Vagina (tissue), 2 donors: ENCODE data around the gene NCAM2. TPM values are rescaled to one million over a fixed set of nuclear protein-coding genes. Genes with fewer than 3 reads are reported as not detected.

Experiments
- DNase-seq, 2 donors: peaks; one replicate each; pipeline ENCODE4 v3.0.0-alpha.2; 2017; ENCODE audit errors: extremely low spot score in 2 of 2
- H3K27ac ChIP-seq: fragments of 200-600 bp; sonication (generic); one replicate; pipeline ENCODE4 v1.5.1; 2019
- H3K27me3 ChIP-seq: fragments of 200-600 bp; sonication (generic); one replicate; pipeline ENCODE4 v1.5.1; 2019
- H3K36me3 ChIP-seq, 2 donors: fragments of 200-600 bp; sonication (generic); one replicate each; pipeline ENCODE4 v1.5.1; 2017 to 2019
- H3K4me1 ChIP-seq: fragments of 200-600 bp; sonication (generic); one replicate; pipeline ENCODE4 v1.5.1; 2019
- H3K4me3 ChIP-seq, 2 donors: fragments of 200-600 bp; sonication (generic); 1 replicate in 1 of 2; 2 replicates in 1 of 2; pipeline ENCODE4 v1.5.1; 2016 to 2019
- H3K9me3 ChIP-seq: fragments of 200-600 bp; sonication (generic); one replicate; pipeline ENCODE4 v1.5.1; 2019
- POLR2A ChIP-seq, 2 donors: fragments of 450-650 bp; IDR thresholded peaks; one replicate each; pipeline ENCODE4 v1.6.1; 2017; ENCODE audit warnings: antibody characterized with exemption in 2 of 2, mild to moderate bottlenecking in 2 of 2, moderate library complexity in 2 of 2
- POLR2AphosphoS5 ChIP-seq, 2 donors: sonication (generic); formaldehyde crosslinking; IDR thresholded peaks; one replicate each; pipeline ENCODE4 v1.9.0; 2017; ENCODE audit warnings: antibody characterized with exemption in 2 of 2, mild to moderate bottlenecking in 2 of 2, low read depth in 1 of 2; ENCODE audit not compliant: insufficient read depth in 1 of 2
- intact Hi-C: fragments of 100-400 bp; cut with DNase I; formaldehyde crosslinking; loops from one replicate; pipeline ENCODE4 v1.15.1; 2023
- total RNA-seq: library from RNA; depleted of rRNA; stranded (reverse); fragments of >200 nt; gene quantifications from one replicate; pipeline ENCODE4 v1.2.3, GENCODE V29; 2016
- TF ChIP-seq, protein P1 (sequence below), 3 experiments: fragments of 450-650 bp in 2 of 3; fragments of 200-600 bp in 1 of 3; sonication (generic) in 1 of 3; IDR thresholded peaks; one replicate each; pipeline ENCODE4 v1.5.1; 2017 to 2019; ENCODE audit warnings: antibody characterized with exemption in 3 of 3, mild to moderate bottlenecking in 2 of 3, moderate library complexity in 2 of 3

The NCAM2 gene
- total RNA-seq, 1 donor from 2014 or later = 4.7 TPM

DNA sequence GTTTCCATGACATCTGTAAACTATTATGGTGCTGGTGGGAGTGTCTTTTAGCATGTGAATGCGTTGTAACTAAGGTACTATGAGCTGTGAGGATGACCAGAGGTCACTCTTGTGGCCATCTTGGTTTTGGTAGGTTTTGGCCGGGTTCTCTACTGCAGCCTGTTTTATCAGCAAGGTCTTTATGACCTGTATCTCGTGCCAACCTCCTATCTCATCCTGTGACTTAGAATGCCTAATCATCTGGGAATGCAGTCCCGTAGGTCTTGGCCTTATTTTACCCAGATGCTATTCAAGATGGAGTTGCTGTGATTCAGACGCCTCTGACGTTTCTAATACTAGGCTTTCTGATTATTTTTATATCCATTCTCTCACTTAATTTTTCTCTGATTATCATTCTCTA is 9.4 kb downstream of the NCAM2 start:
- Histone ChIP-seq H3K4me1 (no peaks in the 10 kb centered on the region), H3K27me3 (no peaks in the 10 kb centered on the region), H3K4me3 (no peak overlapping the region), H3K27ac (no peak overlapping the region), H3K9me3 (no peaks in the 10 kb centered on the region), H3K36me3 (no peaks in the 10 kb centered on the region)
- DNase-seq = no peak
- TF ChIP-seq, protein P1, sequence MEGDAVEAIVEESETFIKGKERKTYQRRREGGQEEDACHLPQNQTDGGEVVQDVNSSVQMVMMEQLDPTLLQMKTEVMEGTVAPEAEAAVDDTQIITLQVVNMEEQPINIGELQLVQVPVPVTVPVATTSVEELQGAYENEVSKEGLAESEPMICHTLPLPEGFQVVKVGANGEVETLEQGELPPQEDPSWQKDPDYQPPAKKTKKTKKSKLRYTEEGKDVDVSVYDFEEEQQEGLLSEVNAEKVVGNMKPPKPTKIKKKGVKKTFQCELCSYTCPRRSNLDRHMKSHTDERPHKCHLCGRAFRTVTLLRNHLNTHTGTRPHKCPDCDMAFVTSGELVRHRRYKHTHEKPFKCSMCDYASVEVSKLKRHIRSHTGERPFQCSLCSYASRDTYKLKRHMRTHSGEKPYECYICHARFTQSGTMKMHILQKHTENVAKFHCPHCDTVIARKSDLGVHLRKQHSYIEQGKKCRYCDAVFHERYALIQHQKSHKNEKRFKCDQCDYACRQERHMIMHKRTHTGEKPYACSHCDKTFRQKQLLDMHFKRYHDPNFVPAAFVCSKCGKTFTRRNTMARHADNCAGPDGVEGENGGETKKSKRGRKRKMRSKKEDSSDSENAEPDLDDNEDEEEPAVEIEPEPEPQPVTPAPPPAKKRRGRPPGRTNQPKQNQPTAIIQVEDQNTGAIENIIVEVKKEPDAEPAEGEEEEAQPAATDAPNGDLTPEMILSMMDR (IDR thresholded peaks at IDR 0.05) = no peak
- no peak for TF ChIP-seq POLR2A (IDR thresholded peaks at IDR 0.05)
- TF ChIP-seq POLR2AphosphoS5 (IDR thresholded peaks at IDR 0.05; ENCODE audit: insufficient read depth in 1 of 2, low read depth in 1 of 2) = no peak
- intact Hi-C loops = no loop called here

GRCh38 chr21:21010228-21010627 is 12.0 kb downstream of the NCAM2 start:
- no peaks in the 10 kb centered on the region for H3K4me1 ChIP-seq
- DNase-seq = no peak
- no peaks in the 10 kb centered on the region for H3K27me3 ChIP-seq
- no peaks in the 10 kb centered on the region for H3K9me3 ChIP-seq
- H3K27ac ChIP-seq = no peak overlapping the region
- intact Hi-C loops = no loop called here
- H3K4me3 ChIP-seq = no peak overlapping the region
- no peaks in the 10 kb centered on the region for H3K36me3 ChIP-seq
- TF ChIP-seq, protein P1 (IDR thresholded peaks at IDR 0.05) = no peak
- TF ChIP-seq POLR2AphosphoS5 (IDR thresholded peaks at IDR 0.05; ENCODE audit: insufficient read depth in 1 of 2, low read depth in 1 of 2) (no peak), POLR2A (IDR thresholded peaks at IDR 0.05) (no peak)

DNA sequence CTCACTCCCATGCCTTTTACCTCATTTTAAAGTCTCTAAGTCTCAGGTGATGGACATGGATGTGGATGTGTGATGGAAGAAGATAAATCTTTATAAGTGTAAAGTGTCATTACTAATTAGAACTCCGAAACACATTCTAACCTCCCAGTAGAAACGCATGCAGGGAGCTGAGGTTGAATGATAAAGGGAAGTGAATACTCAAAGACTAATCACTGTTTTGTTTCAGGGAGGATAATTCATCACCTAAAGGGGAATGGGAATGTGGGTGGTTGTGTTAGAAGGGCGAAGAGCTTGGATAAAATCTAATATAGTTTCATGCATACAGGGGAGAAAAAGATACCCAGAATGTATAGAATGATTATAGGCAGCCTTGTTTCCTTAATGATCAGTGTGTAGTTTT is 12.5 kb downstream of the NCAM2 start:
- no peaks in the 10 kb centered on the region for H3K9me3 ChIP-seq
- intact Hi-C loops = no loop called here
- TF ChIP-seq POLR2AphosphoS5 (IDR thresholded peaks at IDR 0.05; ENCODE audit: insufficient read depth in 1 of 2, low read depth in 1 of 2) (no peak), POLR2A (IDR thresholded peaks at IDR 0.05) (no peak)
- TF ChIP-seq, protein P1 (IDR thresholded peaks at IDR 0.05) = no peak
- no peak overlapping the region for H3K27ac ChIP-seq
- no peaks in the 10 kb centered on the region for H3K36me3 ChIP-seq
- no peak for DNase-seq
- no peaks in the 10 kb centered on the region for H3K27me3 ChIP-seq
- H3K4me3 ChIP-seq = no peak overlapping the region
- H3K4me1 ChIP-seq = no peaks in the 10 kb centered on the region

DNA sequence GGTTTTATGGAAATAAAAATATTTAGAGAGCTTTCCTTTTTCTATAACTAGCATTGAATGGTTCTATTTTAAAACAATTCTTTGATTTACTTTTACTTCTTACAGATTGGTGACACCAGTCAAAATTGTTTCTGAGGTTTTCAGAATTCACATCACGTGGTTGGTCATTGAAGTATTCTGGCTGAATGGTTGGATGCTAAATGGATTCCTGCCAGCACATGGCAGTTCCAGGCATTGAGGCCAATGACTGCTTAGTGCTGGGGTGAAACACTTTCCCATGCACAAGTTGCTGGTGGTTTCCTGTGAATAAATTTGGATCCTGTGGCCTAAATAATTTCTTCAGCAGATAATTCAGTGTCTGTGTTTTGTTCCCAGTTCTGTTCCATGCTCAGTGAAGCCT is 20.6 kb downstream of the NCAM2 start:
- Histone ChIP-seq H3K27ac (no peak overlapping the region), H3K27me3 (no peaks in the 10 kb centered on the region), H3K36me3 (no peaks in the 10 kb centered on the region), H3K4me1 (no peaks in the 10 kb centered on the region), H3K9me3 (no peaks in the 10 kb centered on the region), H3K4me3 (no peak overlapping the region)
- no peak for DNase-seq
- TF ChIP-seq POLR2A (IDR thresholded peaks at IDR 0.05) (no peak), POLR2AphosphoS5 (IDR thresholded peaks at IDR 0.05; ENCODE audit: insufficient read depth in 1 of 2, low read depth in 1 of 2) (no peak)
- TF ChIP-seq, protein P1 (IDR thresholded peaks at IDR 0.05) = no peak
- intact Hi-C loops = no loop called here

GRCh38 chr21:21019681-21020080 is 21.5 kb downstream of the NCAM2 start:
- intact Hi-C loops = no loop called here
- no peak overlapping the region for H3K4me3 ChIP-seq
- H3K9me3 ChIP-seq = no peaks in the 10 kb centered on the region
- H3K4me1 ChIP-seq = no peaks in the 10 kb centered on the region
- H3K36me3 ChIP-seq = no peaks in the 10 kb centered on the region
- no peak for TF ChIP-seq POLR2AphosphoS5 (IDR thresholded peaks at IDR 0.05; ENCODE audit: insufficient read depth in 1 of 2, low read depth in 1 of 2)
- TF ChIP-seq POLR2A (IDR thresholded peaks at IDR 0.05) = no peak
- TF ChIP-seq, protein P1 (IDR thresholded peaks at IDR 0.05) = no peak
- no peak overlapping the region for H3K27ac ChIP-seq
- no peaks in the 10 kb centered on the region for H3K27me3 ChIP-seq
- no peak for DNase-seq
